ENCODE data around the gene KBTBD7. TPM values are rescaled to one million over a fixed set of nuclear protein-coding genes. Genes with fewer than 3 reads are reported as not detected.

Gene KBTBD7
- total RNA-seq, 1 donor from 2014 or later: 8.4 TPM

- TF ChIP-seq CTCF (IDR thresholded peaks at IDR 0.05): no peak
- H3K9me3 ChIP-seq: peaks cover 11% of the 10 kb centered on the region
- H3K36me3 ChIP-seq: no peaks in the 10 kb centered on the region
- H3K4me1 ChIP-seq: no peaks in the 10 kb centered on the region
- H3K27me3 ChIP-seq (ENCODE audit: low read depth): no peaks in the 10 kb centered on the region
- H3K4me3 ChIP-seq: no peak overlapping the region
- no peak overlapping the region for H3K27ac ChIP-seq
- no peak for DNase-seq
- no peak for ATAC-seq
- intact Hi-C loops (cut with DNase I): no loop called here
These were observed 37.7 kb downstream of the KBTBD7 start for GRCh38 chr13:41156620-41157019.

GRCh38 chr13:41154042-41154441, 40.3 kb downstream of the KBTBD7 start:
- TF ChIP-seq CTCF (IDR thresholded peaks at IDR 0.05): no peak

GRCh38 chr13:41152005-41152404, 42.4 kb downstream of the KBTBD7 start:
- Histone ChIP-seq H3K9me3 (peaks cover 41% of the 10 kb centered on the region), H3K36me3 (no peaks in the 10 kb centered on the region)

More at GRCh38 chr13:41154042-41154441, 40.3 kb downstream of the KBTBD7 start:
- H3K9me3 ChIP-seq: peaks cover 23% of the 10 kb centered on the region
- DNase-seq (no peak), ATAC-seq (no peak)
- no peaks in the 10 kb centered on the region for H3K27me3 ChIP-seq (ENCODE audit: low read depth)
- H3K4me3 ChIP-seq: no peak overlapping the region
- intact Hi-C loops (cut with DNase I): no loop called here
- no peaks in the 10 kb centered on the region for H3K36me3 ChIP-seq
- H3K27ac ChIP-seq: no peak overlapping the region
- H3K4me1 ChIP-seq: no peaks in the 10 kb centered on the region

GRCh38 chr13:41150058-41150457, 44.3 kb downstream of the KBTBD7 start:
- ATAC-seq (no peak), DNase-seq (no peak)
- H3K27ac ChIP-seq: no peak overlapping the region
- H3K36me3 ChIP-seq: no peaks in the 10 kb centered on the region
- H3K4me1 ChIP-seq: no peaks in the 10 kb centered on the region
- peaks cover 41% of the 10 kb centered on the region for H3K9me3 ChIP-seq
- no peak overlapping the region for H3K4me3 ChIP-seq
- no peak for TF ChIP-seq CTCF (IDR thresholded peaks at IDR 0.05)
- intact Hi-C loops (cut with DNase I): no loop called here
- H3K27me3 ChIP-seq (ENCODE audit: low read depth): no peaks in the 10 kb centered on the region

More at GRCh38 chr13:41152005-41152404, 42.4 kb downstream of the KBTBD7 start:
- intact Hi-C loops (cut with DNase I): no loop called here
- Histone ChIP-seq H3K27me3 (ENCODE audit: low read depth) (no peaks in the 10 kb centered on the region), H3K27ac (no peak overlapping the region), H3K4me3 (no peak overlapping the region), H3K4me1 (no peaks in the 10 kb centered on the region)
- no peak for ATAC-seq
- no peak for TF ChIP-seq CTCF (IDR thresholded peaks at IDR 0.05)
- DNase-seq: no peak

GRCh38 chr13:41148419-41149283, 45.7 kb downstream of the KBTBD7 start:
- TF ChIP-seq CTCF (IDR thresholded peaks at IDR 0.05): no peak
- Histone ChIP-seq H3K27ac (no peak overlapping the region), H3K9me3 (peaks cover 41% of the 10 kb centered on the region), H3K36me3 (no peaks in the 10 kb centered on the region), H3K4me3 (no peak overlapping the region), H3K27me3 (ENCODE audit: low read depth) (no peaks in the 10 kb centered on the region), H3K4me1 (no peaks in the 10 kb centered on the region)
- DNase-seq: no peak
- no peak for ATAC-seq
- intact Hi-C loops (cut with DNase I): no loop called here

All from lower lobe of right lung (tissue), 2 donors.